Measurements from ENCODE around the gene RASAL2.

RASAL2 gene

DNA sequence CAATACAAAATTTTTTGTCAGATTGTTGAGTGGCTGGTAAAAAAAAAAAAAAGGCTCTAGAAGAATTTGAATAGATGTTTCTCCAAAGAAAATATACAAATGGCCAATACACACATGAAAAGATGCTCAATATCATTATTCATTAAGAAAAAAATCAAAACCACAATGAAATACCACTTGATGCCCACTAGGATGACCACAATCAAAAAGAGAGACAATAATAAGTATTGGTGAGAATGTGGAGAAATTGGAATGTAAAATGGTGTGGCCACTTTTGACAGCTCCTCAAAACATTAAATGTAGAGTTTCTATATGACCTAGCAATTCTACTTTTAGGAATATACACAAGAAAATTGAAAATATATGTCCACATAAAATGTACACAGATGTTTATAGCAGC is 302.9 kb downstream of the RASAL2 start:
- no peaks in the 10 kb centered on the region for H3K36me3 ChIP-seq (ENCODE audit: low read depth)
- TF ChIP-seq, protein P1, sequence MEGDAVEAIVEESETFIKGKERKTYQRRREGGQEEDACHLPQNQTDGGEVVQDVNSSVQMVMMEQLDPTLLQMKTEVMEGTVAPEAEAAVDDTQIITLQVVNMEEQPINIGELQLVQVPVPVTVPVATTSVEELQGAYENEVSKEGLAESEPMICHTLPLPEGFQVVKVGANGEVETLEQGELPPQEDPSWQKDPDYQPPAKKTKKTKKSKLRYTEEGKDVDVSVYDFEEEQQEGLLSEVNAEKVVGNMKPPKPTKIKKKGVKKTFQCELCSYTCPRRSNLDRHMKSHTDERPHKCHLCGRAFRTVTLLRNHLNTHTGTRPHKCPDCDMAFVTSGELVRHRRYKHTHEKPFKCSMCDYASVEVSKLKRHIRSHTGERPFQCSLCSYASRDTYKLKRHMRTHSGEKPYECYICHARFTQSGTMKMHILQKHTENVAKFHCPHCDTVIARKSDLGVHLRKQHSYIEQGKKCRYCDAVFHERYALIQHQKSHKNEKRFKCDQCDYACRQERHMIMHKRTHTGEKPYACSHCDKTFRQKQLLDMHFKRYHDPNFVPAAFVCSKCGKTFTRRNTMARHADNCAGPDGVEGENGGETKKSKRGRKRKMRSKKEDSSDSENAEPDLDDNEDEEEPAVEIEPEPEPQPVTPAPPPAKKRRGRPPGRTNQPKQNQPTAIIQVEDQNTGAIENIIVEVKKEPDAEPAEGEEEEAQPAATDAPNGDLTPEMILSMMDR (IDR thresholded peaks at IDR 0.05; ENCODE audit: poor library complexity, severe bottlenecking) = no peak
- peaks cover 19% of the 10 kb centered on the region for H3K4me1 ChIP-seq (ENCODE audit: insufficient read depth, poor library complexity, severe bottlenecking)
- peak overlapping the region; percentile 37 for H3K27ac ChIP-seq (ENCODE audit: poor library complexity, severe bottlenecking)
- ATAC-seq (ENCODE audit: low read depth) (no peak), DNase-seq (ENCODE audit: low spot score) (no peak)
- H3K9me3 ChIP-seq (ENCODE audit: severe bottlenecking) = no peaks in the 10 kb centered on the region
- H3K27me3 ChIP-seq (ENCODE audit: insufficient read depth, poor library complexity, severe bottlenecking) = no peaks in the 10 kb centered on the region
- H3K4me3 ChIP-seq (ENCODE audit: severe bottlenecking) = no peak overlapping the region

DNA sequence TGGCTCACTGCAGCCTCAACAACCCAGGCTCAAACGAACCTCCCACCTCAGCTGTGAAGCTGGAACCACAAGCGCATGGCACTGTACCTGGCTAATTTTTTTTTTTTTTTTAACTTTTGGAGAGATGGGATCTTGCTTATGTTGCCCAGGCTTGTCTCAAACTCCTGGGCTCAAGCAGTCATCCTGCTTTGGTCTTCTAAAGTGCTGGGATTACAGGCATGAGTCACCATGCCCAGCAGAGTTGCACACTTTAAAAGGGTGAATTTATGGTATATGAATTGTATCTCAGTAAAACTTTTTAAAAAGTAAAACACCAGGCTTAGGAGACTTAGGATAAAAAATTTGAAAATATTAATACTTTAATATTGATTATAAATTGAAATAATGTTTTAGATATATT is 303.8 kb downstream of the RASAL2 start:
- no peaks in the 10 kb centered on the region for H3K27me3 ChIP-seq (ENCODE audit: insufficient read depth, poor library complexity, severe bottlenecking)
- no peak overlapping the region for H3K4me3 ChIP-seq (ENCODE audit: severe bottlenecking)
- TF ChIP-seq, protein P1 (IDR thresholded peaks at IDR 0.05; ENCODE audit: poor library complexity, severe bottlenecking) = no peak
- H3K9me3 ChIP-seq (ENCODE audit: severe bottlenecking) = no peaks in the 10 kb centered on the region
- no peaks in the 10 kb centered on the region for H3K36me3 ChIP-seq (ENCODE audit: low read depth)
- ATAC-seq (ENCODE audit: low read depth) (peak; percentile 97), DNase-seq (ENCODE audit: low spot score) (no peak)
- peaks cover 19% of the 10 kb centered on the region for H3K4me1 ChIP-seq (ENCODE audit: insufficient read depth, poor library complexity, severe bottlenecking)
- H3K27ac ChIP-seq (ENCODE audit: poor library complexity, severe bottlenecking) = peak overlapping the region; percentile 37

DNA sequence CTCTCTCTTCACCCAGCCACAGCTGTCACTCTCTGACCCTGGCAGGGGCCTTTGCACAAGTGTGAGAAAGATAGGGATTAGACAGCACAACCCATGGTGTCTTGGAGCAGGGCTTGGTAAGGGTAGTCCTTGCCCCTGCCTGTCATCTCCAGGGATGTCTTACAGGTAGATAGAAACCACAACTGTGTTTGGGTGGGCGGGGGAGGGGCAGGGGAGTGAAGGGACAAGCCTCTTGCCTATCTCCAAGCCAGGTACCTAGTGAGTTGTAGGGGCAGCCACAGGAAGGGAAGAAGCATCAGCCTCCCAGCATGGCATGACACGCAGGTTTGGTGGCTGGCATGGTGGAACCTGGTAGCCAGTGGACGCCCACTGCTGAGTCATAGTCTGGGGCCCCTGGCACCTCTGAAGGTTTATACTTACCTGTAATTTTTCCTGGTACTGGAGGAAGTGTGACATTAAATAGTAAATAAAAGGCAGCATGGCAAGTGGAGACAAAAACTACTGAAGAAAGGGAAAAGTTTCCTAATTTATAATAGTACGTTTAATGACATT is 305.3 kb downstream of the RASAL2 start:
- Histone ChIP-seq H3K4me3 (ENCODE audit: severe bottlenecking) (no peak overlapping the region), H3K4me1 (ENCODE audit: insufficient read depth, poor library complexity, severe bottlenecking) (peaks cover 19% of the 10 kb centered on the region), H3K27me3 (ENCODE audit: insufficient read depth, poor library complexity, severe bottlenecking) (no peaks in the 10 kb centered on the region), H3K9me3 (ENCODE audit: severe bottlenecking) (no peaks in the 10 kb centered on the region), H3K27ac (ENCODE audit: poor library complexity, severe bottlenecking) (no peak overlapping the region), H3K36me3 (ENCODE audit: low read depth) (no peaks in the 10 kb centered on the region)
- ATAC-seq (ENCODE audit: low read depth) (peak; percentile 52; the same call in 2 of the 3 replicates), DNase-seq (ENCODE audit: low spot score) (no peak)
- TF ChIP-seq, protein P1 (IDR thresholded peaks at IDR 0.05; ENCODE audit: poor library complexity, severe bottlenecking) = no peak

DNA sequence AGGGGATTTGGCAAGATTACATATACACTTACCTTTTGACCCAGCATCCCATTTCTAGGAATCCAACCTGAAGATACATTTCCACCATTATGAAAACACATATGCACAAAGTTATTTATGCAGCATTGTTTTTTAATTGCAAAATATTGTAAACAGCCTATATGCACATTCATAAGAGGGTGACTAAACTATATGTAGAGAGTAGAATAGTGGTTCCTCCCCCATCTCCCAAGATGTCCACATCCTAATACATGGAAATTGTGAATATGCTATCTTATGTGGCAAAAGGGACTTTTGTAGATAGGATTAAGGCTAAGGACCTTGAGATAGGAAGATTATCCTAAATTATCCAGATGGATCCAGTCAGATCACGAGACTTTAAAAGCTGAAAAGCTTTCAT is 311.2 kb downstream of the RASAL2 start:
- Histone ChIP-seq H3K27me3 (ENCODE audit: insufficient read depth, poor library complexity, severe bottlenecking) (no peaks in the 10 kb centered on the region), H3K4me3 (ENCODE audit: severe bottlenecking) (no peak overlapping the region), H3K27ac (ENCODE audit: poor library complexity, severe bottlenecking) (no peak overlapping the region), H3K9me3 (ENCODE audit: severe bottlenecking) (no peaks in the 10 kb centered on the region), H3K36me3 (ENCODE audit: low read depth) (no peaks in the 10 kb centered on the region), H3K4me1 (ENCODE audit: insufficient read depth, poor library complexity, severe bottlenecking) (no peaks in the 10 kb centered on the region)
- ATAC-seq (ENCODE audit: low read depth) (no peak), DNase-seq (ENCODE audit: low spot score) (no peak)
- TF ChIP-seq, protein P1 (IDR thresholded peaks at IDR 0.05; ENCODE audit: poor library complexity, severe bottlenecking) = no peak

DNA sequence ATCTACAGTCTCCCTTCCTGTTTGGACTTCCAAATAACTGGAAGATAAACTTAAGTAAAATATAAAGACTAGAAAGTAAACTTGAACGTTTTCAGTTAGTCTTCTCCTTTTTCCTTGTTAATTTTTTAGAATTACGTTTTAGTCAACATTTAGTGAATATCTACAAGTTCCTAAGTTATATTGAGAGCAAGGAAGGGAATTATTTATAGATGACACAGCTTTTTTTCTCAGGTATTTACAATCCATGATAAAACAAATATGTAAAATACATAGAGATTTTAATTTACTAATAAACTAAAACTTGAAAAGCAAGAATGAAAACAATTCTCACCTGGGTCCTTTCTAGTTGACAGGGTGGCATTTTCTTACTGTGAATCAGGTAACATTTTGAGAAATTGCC is 313.3 kb downstream of the RASAL2 start:
- ATAC-seq (ENCODE audit: low read depth) (no peak), DNase-seq (ENCODE audit: low spot score) (no peak)
- no peaks in the 10 kb centered on the region for H3K36me3 ChIP-seq (ENCODE audit: low read depth)
- no peaks in the 10 kb centered on the region for H3K27me3 ChIP-seq (ENCODE audit: insufficient read depth, poor library complexity, severe bottlenecking)
- H3K9me3 ChIP-seq (ENCODE audit: severe bottlenecking) = no peaks in the 10 kb centered on the region
- H3K27ac ChIP-seq (ENCODE audit: poor library complexity, severe bottlenecking) = no peak overlapping the region
- no peaks in the 10 kb centered on the region for H3K4me1 ChIP-seq (ENCODE audit: insufficient read depth, poor library complexity, severe bottlenecking)
- no peak overlapping the region for H3K4me3 ChIP-seq (ENCODE audit: severe bottlenecking)
- TF ChIP-seq, protein P1 (IDR thresholded peaks at IDR 0.05; ENCODE audit: poor library complexity, severe bottlenecking) = no peak
